ENCODE results near the gene ELAVL1. TPM values are rescaled to one million over a fixed set of nuclear protein-coding genes. Genes with fewer than 3 reads are reported as not detected.

Gene ELAVL1
- total and polyA plus RNA-seq, 2 of the 13 experiments (the other 11 are each of a cell fraction or from before 2014, with no cell fraction given): 27.9 to 38.4 TPM

GRCh38 chr19:7919610-7920518 lies 85.6 kb downstream of the ELAVL1 start, which contains the start of gene SNAPC2 (continued):
- TF ChIP-seq FUBP1 (CRISPR knock-in tag; IDR thresholded peaks at IDR 0.05; ENCODE audit: borderline replicate concordance) (no peak), ZNF691 (CRISPR knock-in tag; IDR thresholded peaks at IDR 0.05; ENCODE audit: borderline replicate concordance, low read depth) (peak; percentile 23; the same call in 1 of the 2 replicates), HDAC1 (CRISPR knock-in tag; IDR thresholded peaks at IDR 0.05) (peak; percentile 88), ZFP36L1 (CRISPR knock-in tag; IDR thresholded peaks at IDR 0.05) (peak; percentile 55; the same call in 1 of the 2 replicates), PLSCR1 (CRISPR knock-in tag; IDR thresholded peaks at IDR 0.05; ENCODE audit: borderline replicate concordance) (no peak), CREB1 (IDR thresholded peaks at IDR 0.05) (no peak), CREB1 (CRISPR knock-in tag; IDR thresholded peaks at IDR 0.05) (no peak), STAT5B (CRISPR knock-in tag; IDR thresholded peaks at IDR 0.05) (no peak), GFI1 (CRISPR knock-in tag; IDR thresholded peaks at IDR 0.05; ENCODE audit: borderline replicate concordance) (no peak), ZNF335 (CRISPR knock-in tag; IDR thresholded peaks at IDR 0.05) (peak; percentile 89), ZFP62 (CRISPR knock-in tag; IDR thresholded peaks at IDR 0.05) (no peak), PHF21A (CRISPR knock-in tag; IDR thresholded peaks at IDR 0.05) (peak; percentile 67; the same call in 1 of the 2 replicates), GATAD1 (CRISPR knock-in tag; IDR thresholded peaks at IDR 0.05) (peak; percentile 89)
- TF ChIP-seq, protein P1, sequence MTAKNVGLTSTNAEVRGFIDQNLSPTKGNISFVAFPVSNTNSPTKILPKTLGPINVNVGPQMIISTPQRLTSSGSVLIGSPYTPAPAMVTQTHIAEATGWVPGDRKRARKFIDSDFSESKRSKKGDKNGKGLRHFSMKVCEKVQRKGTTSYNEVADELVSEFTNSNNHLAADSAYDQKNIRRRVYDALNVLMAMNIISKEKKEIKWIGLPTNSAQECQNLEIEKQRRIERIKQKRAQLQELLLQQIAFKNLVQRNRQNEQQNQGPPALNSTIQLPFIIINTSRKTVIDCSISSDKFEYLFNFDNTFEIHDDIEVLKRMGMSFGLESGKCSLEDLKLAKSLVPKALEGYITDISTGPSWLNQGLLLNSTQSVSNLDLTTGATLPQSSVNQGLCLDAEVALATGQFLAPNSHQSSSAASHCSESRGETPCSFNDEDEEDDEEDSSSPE (CRISPR knock-in tag; IDR thresholded peaks at IDR 0.05): peak; percentile 67
- TF ChIP-seq, protein P2, sequence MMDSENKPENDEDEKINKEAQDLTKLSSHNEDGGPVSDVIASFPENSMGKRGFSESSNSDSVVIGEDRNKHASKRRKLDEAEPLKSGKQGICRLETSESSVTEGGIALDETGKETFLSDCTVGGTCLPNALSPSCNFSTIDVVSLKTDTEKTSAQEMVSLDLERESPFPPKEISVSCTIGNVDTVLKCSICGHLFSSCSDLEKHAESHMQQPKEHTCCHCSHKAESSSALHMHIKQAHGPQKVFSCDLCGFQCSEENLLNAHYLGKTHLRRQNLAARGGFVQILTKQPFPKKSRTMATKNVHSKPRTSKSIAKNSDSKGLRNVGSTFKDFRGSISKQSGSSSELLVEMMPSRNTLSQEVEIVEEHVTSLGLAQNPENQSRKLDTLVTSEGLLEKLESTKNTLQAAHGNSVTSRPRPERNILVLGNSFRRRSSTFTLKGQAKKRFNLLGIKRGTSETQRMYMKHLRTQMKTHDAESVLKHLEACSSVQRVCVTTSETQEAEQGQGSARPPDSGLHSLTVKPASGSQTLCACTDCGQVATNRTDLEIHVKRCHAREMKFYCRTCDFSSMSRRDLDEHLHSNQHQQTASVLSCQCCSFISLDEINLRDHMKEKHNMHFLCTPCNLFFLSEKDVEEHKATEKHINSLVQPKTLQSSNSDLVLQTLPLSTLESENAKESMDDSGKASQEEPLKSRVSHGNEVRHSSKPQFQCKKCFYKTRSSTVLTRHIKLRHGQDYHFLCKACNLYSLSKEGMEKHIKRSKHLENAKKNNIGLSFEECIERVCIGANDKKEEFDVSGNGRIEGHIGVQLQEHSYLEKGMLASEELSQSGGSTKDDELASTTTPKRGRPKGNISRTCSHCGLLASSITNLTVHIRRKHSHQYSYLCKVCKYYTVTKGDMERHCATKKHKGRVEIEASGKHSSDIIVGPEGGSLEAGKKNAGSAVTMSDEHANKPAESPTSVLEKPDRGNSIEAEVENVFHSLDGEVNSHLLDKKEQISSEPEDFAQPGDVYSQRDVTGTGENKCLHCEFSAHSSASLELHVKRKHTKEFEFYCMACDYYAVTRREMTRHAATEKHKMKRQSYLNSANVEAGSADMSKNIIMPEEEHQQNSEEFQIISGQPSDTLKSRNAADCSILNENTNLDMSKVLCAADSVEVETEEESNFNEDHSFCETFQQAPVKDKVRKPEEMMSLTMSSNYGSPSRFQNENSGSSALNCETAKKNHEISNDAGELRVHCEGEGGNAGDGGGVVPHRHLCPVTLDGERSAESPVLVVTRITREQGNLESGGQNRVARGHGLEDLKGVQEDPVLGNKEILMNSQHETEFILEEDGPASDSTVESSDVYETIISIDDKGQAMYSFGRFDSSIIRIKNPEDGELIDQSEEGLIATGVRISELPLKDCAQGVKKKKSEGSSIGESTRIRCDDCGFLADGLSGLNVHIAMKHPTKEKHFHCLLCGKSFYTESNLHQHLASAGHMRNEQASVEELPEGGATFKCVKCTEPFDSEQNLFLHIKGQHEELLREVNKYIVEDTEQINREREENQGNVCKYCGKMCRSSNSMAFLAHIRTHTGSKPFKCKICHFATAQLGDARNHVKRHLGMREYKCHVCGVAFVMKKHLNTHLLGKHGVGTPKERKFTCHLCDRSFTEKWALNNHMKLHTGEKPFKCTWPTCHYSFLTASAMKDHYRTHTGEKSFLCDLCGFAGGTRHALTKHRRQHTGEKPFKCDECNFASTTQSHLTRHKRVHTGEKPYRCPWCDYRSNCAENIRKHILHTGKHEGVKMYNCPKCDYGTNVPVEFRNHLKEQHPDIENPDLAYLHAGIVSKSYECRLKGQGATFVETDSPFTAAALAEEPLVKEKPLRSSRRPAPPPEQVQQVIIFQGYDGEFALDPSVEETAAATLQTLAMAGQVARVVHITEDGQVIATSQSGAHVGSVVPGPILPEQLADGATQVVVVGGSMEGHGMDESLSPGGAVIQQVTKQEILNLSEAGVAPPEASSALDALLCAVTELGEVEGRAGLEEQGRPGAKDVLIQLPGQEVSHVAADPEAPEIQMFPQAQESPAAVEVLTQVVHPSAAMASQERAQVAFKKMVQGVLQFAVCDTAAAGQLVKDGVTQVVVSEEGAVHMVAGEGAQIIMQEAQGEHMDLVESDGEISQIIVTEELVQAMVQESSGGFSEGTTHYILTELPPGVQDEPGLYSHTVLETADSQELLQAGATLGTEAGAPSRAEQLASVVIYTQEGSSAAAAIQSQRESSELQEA (CRISPR knock-in tag; IDR thresholded peaks at IDR 0.05; ENCODE audit: not compliant biosample characterization): no peak
